HCT116 (cell line): ENCODE results near the gene CSTPP1.

Experiments used
- EZH2 ChIP-seq: fragments of 200-600 bp; sonication (generic); IDR thresholded peaks from 2 replicates; pipeline ENCODE4 v1.6.1; 2017; ENCODE audit warnings: antibody characterized with exemption, mixed run types
- JUND ChIP-seq: IDR thresholded peaks from 2 replicates; pipeline ENCODE4 v1.6.1; 2012
- POLR2AphosphoS5 ChIP-seq: IDR thresholded peaks from 2 replicates; pipeline ENCODE4 v1.6.1; 2011; ENCODE audit warnings: mild to moderate bottlenecking, low read depth, low read length, moderate library complexity
- RAD21 ChIP-seq: IDR thresholded peaks from 2 replicates; pipeline ENCODE4 v1.6.1; 2012; ENCODE audit warnings: low read depth, mild to moderate bottlenecking
- TF ChIP-seq, protein P1 (sequence below), 3 experiments: fragments of 200-600 bp in 1 of 3; sonication (generic) in 1 of 3; IDR thresholded peaks in 2 of 3; conservative IDR thresholded peaks in 1 of 3; 2 replicates each; pipeline ENCODE4 v1.5.1; 2012 to 2017; ENCODE audit warnings: low read depth in 2 of 3, low read length in 2 of 3, antibody characterized with exemption in 1 of 3, borderline replicate concordance in 1 of 3, control low read depth in 1 of 3, mild to moderate bottlenecking in 1 of 3, mixed read lengths in 1 of 3, mixed run types in 1 of 3, moderate library complexity in 1 of 3; ENCODE audit not compliant: insufficient read depth in 1 of 3

DNA sequence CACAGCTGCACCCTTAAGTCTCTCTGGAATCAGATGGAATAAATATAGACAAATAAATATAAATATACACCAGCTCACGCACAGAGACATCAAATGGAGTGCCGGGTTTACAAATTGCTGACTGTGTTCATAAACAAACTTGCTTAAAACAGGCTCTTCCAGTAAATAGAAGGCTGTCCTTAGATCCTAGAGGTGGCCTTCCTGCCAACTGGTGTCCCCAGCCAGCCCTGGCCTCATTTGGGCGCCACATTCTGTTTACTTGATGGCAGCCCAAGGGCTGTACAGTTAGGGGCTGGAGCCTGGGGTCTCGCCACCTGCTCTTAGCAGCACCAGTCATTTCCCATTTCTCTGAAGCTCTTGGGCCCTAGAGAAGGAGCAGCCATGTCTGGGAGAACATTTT lies 219.3 kb downstream of the CSTPP1 start:
- TF ChIP-seq EZH2 (no peak), JUND (no peak), POLR2AphosphoS5 (no peak), RAD21 (no peak)
- TF ChIP-seq, protein P1, sequence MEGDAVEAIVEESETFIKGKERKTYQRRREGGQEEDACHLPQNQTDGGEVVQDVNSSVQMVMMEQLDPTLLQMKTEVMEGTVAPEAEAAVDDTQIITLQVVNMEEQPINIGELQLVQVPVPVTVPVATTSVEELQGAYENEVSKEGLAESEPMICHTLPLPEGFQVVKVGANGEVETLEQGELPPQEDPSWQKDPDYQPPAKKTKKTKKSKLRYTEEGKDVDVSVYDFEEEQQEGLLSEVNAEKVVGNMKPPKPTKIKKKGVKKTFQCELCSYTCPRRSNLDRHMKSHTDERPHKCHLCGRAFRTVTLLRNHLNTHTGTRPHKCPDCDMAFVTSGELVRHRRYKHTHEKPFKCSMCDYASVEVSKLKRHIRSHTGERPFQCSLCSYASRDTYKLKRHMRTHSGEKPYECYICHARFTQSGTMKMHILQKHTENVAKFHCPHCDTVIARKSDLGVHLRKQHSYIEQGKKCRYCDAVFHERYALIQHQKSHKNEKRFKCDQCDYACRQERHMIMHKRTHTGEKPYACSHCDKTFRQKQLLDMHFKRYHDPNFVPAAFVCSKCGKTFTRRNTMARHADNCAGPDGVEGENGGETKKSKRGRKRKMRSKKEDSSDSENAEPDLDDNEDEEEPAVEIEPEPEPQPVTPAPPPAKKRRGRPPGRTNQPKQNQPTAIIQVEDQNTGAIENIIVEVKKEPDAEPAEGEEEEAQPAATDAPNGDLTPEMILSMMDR (IDR thresholded peaks at IDR 0.05 in 2 of 3, conservative IDR thresholded peaks at IDR 0.05 in 1 of 3; ENCODE audit: borderline replicate concordance in 1 of 3, insufficient read depth in 1 of 3, low read depth in 2 of 3, low read length in 2 of 3), result no peak
